Mesenteric fat pad (tissue), 1 donor: ENCODE data around the gene UPF1. TPM values are rescaled to one million over a fixed set of nuclear protein-coding genes. Genes with fewer than 3 reads are reported as not detected.
"Not testable (repeated sequence)": the region's sequence is repeated elsewhere in the genome, so short reads cannot be mapped to it uniquely, and the experiment has no call there.

ENCODE experiments used
- DNase-seq: peaks from one replicate; pipeline ENCODE4 v3.0.0-alpha.2; 2020; ENCODE audit warnings: low spot score
- total RNA-seq: library from RNA; stranded (reverse); fragmentation: NEBNext Ultra II Directional; extraction: Animal tissue kit (Norgen Biotek cat#: 25700); gene quantifications from one replicate; pipeline ENCODE4 v1.2.1, GENCODE V29; 2021
- donor health status: DM: yes; HTN: yes; CAD: no.

The UPF1 gene
- total RNA-seq, 1 donor from 2014 or later, result 53.8 TPM

- DNase-seq, result no peak
Observed at GRCh38 chr19:18798384-18799352, 33.1 kb upstream of the UPF1 start.

GRCh38 chr19:18799389-18799970, 32.3 kb upstream of the UPF1 start:
- DNase-seq, result no peak

- no peak for DNase-seq
Observed at GRCh38 chr19:18800079-18800478, 31.7 kb upstream of the UPF1 start.

- DNase-seq, result no peak
Observed at GRCh38 chr19:18800636-18801035, 31.1 kb upstream of the UPF1 start.

GRCh38 chr19:18802354-18802753, 29.4 kb upstream of the UPF1 start:
- no peak for DNase-seq

GRCh38 chr19:18803550-18804138, 28.1 kb upstream of the UPF1 start:
- DNase-seq, result no peak

- no peak for DNase-seq
Observed at GRCh38 chr19:18804139-18804601, 27.6 kb upstream of the UPF1 start.

- no peak for DNase-seq
Observed at GRCh38 chr19:18804643-18805042, 27.1 kb upstream of the UPF1 start.

- no peak for DNase-seq
Observed at GRCh38 chr19:18807861-18808331, 23.9 kb upstream of the UPF1 start.

- no peak for DNase-seq
Observed at GRCh38 chr19:18809149-18809868, 22.4 kb upstream of the UPF1 start.

- DNase-seq, result not testable (repeated sequence)
Observed at GRCh38 chr19:18811638-18812037, 20.1 kb upstream of the UPF1 start.

GRCh38 chr19:18814063-18814462, 17.7 kb upstream of the UPF1 start:
- no peak for DNase-seq

- no peak for DNase-seq
Observed at GRCh38 chr19:18815673-18816072, 16.1 kb upstream of the UPF1 start.

GRCh38 chr19:18816645-18817044, 15.1 kb upstream of the UPF1 start:
- DNase-seq, result not testable (repeated sequence)

GRCh38 chr19:18817574-18817973, 14.2 kb upstream of the UPF1 start:
- DNase-seq, result no peak

GRCh38 chr19:18828786-18829185, 3.0 kb upstream of the UPF1 start:
- no peak for DNase-seq

- no peak for DNase-seq
Observed at GRCh38 chr19:18830488-18830887, 1.3 kb upstream of the UPF1 start.

GRCh38 chr19:18832306-18833140, 764 bp downstream of the UPF1 start:
- no peak for DNase-seq

GRCh38 chr19:18833141-18833476, 1.4 kb downstream of the UPF1 start:
- no peak for DNase-seq

GRCh38 chr19:18833849-18834643, 2.3 kb downstream of the UPF1 start:
- no peak for DNase-seq
